H1 (cell line): Measurements from ENCODE around the gene ECPAS. TPM values are rescaled to one million over a fixed set of nuclear protein-coding genes. Genes with fewer than 3 reads are reported as not detected.

Experiments used
- CTCF ChIA-PET: fragments of 300-600 bp; sonication (Branson Sonifier 250); formaldehyde crosslinking; loops from one replicate; lab custom pipeline; 2021; ENCODE audit not compliant: partially characterized antibody; lab: Charles Lee
- POLR2A ChIA-PET: fragments of 300-600 bp; sonication (Branson Sonifier 250); formaldehyde crosslinking; loops from one replicate; lab custom pipeline; 2021; ENCODE audit warnings: inconsistent platforms; ENCODE audit not compliant: partially characterized antibody; lab: Charles Lee
- DNase-seq, 2 experiments: peaks; one replicate each; pipeline versions ENCODE4 v3.0.0 to v3.0.0-alpha.2; 2010 to 2022; ENCODE audit warnings: low spot score in 2 of 2, low read depth in 1 of 2, mixed read lengths in 1 of 2
- FAIRE-seq: peaks from 2 replicates; lab custom pipeline; 2011; peaks lifted over from hg19 to GRCh38; lab: Jason Lieb, UNC
- H2AFZ ChIP-seq: 2 replicates; pipeline ENCODE4 v1.8.1; 2012; ENCODE audit warnings: low read length, inconsistent platforms
- H2AK5ac ChIP-seq: 2 replicates; pipeline ENCODE4 v1.6.1; 2013; ENCODE audit warnings: low read depth, low read length
- H2BK120ac ChIP-seq: replicated peaks from 2 replicates; pipeline ENCODE3; 2013; ENCODE audit warnings: low read depth, low read length, inconsistent platforms
- H2BK12ac ChIP-seq: 2 replicates; pipeline ENCODE4 v1.6.1; 2013; ENCODE audit warnings: low read depth, low read length
- H2BK15ac ChIP-seq: 2 replicates; pipeline ENCODE4 v1.6.1; 2013; ENCODE audit warnings: low read length
- H2BK20ac ChIP-seq: 2 replicates; pipeline ENCODE4 v1.6.1; 2013; ENCODE audit warnings: low read length
- H2BK5ac ChIP-seq: 2 replicates; pipeline ENCODE4 v1.6.1; 2013; ENCODE audit warnings: low read depth, low read length
- H3K14ac ChIP-seq: 2 replicates; pipeline ENCODE4 v1.6.1; 2013; ENCODE audit warnings: inconsistent platforms; ENCODE audit not compliant: insufficient read length
- H3K18ac ChIP-seq: 2 replicates; pipeline ENCODE4 v1.6.1; 2013; ENCODE audit warnings: low read length; ENCODE audit errors: extremely low read depth
- H3K23ac ChIP-seq: 2 replicates; pipeline ENCODE4 v1.6.1; 2013; ENCODE audit warnings: inconsistent platforms; ENCODE audit not compliant: insufficient read length
- H3K23me2 ChIP-seq: 2 replicates; pipeline ENCODE4 v1.6.1; 2013; ENCODE audit warnings: low read depth, low read length
- H3K27ac ChIP-seq: 2 replicates; pipeline ENCODE4 v1.6.1; 2011; ENCODE audit warnings: low read depth, low read length, inconsistent platforms
- H3K27me3 ChIP-seq, 4 experiments: replicated peaks in 1 of 4; 1 replicate in 1 of 4; 2 replicates in 3 of 4; pipeline versions ENCODE4 v1.6.1 to v1.8.1; 2011 to 2013; ENCODE audit warnings: low read length in 3 of 4, mild to moderate bottlenecking in 3 of 4, inconsistent platforms in 2 of 4, mixed read lengths in 2 of 4, moderate library complexity in 1 of 4; ENCODE audit not compliant: control insufficient read depth in 3 of 4, insufficient read depth in 3 of 4; ENCODE audit errors: extremely low read depth in 1 of 4
- H3K36me3 ChIP-seq, 4 experiments: 2 replicates each; pipeline versions ENCODE4 v1.6.1 to v1.8.1; 2011 to 2013; ENCODE audit warnings: mild to moderate bottlenecking in 4 of 4, low read length in 3 of 4, moderate library complexity in 2 of 4, control low read depth in 1 of 4, inconsistent platforms in 1 of 4; ENCODE audit not compliant: insufficient read depth in 4 of 4, control insufficient read depth in 2 of 4
- H3K4ac ChIP-seq: replicated peaks from 2 replicates; pipeline ENCODE3; 2013; ENCODE audit warnings: low read length, low read depth, mixed read lengths, inconsistent platforms; ENCODE audit not compliant: insufficient read length
- H3K4me1 ChIP-seq, 4 experiments: replicated peaks in 1 of 4; 1 replicate in 1 of 4; 2 replicates in 3 of 4; pipeline versions ENCODE4 v1.6.1 to v1.8.1; 2011 to 2013; ENCODE audit warnings: low read length in 3 of 4, inconsistent platforms in 2 of 4, mixed read lengths in 1 of 4; ENCODE audit not compliant: insufficient read depth in 4 of 4, control insufficient read depth in 3 of 4
- H3K4me2 ChIP-seq, 2 experiments: 2 replicates each; pipeline versions ENCODE4 v1.6.1 to v1.8.1; 2011 to 2013; ENCODE audit warnings: low read depth in 2 of 2, low read length in 2 of 2, control low read depth in 1 of 2, inconsistent platforms in 1 of 2, mild to moderate bottlenecking in 1 of 2; ENCODE audit not compliant: insufficient read depth in 1 of 2
- H3K4me3 ChIP-seq, 4 experiments: fragments of 200-600, 300-600 bp in 1 of 4; sonication (generic), shearing (Covaris generic), sonication (Bioruptor Twin) in 1 of 4; 2 replicates each; pipeline versions ENCODE4 v1.5.1 to v1.8.1; 2011 to 2016; ENCODE audit warnings: low read length in 4 of 4, low read depth in 3 of 4, control low read depth in 2 of 4, inconsistent platforms in 2 of 4, mild to moderate bottlenecking in 2 of 4, mixed read lengths in 1 of 4, moderate library complexity in 1 of 4; ENCODE audit not compliant: insufficient read depth in 2 of 4; ENCODE audit errors: extremely low read depth in 1 of 4
- H3K56ac ChIP-seq: replicated peaks from 2 replicates; pipeline ENCODE3; 2013; ENCODE audit warnings: low read depth, mild to moderate bottlenecking, mixed read lengths, low read length, inconsistent platforms; ENCODE audit not compliant: insufficient read length
- H3K79me1 ChIP-seq: 2 replicates; pipeline ENCODE4 v1.6.1; 2013; ENCODE audit warnings: low read depth, low read length, control low read depth
- H3K79me2 ChIP-seq, 2 experiments: 2 replicates each; pipeline versions ENCODE4 v1.6.1 to v1.8.1; 2012 to 2013; ENCODE audit warnings: low read length in 2 of 2, mild to moderate bottlenecking in 2 of 2, inconsistent platforms in 1 of 2; ENCODE audit not compliant: insufficient read depth in 2 of 2, control insufficient read depth in 1 of 2
- H3K9ac ChIP-seq, 4 experiments: replicated peaks in 1 of 4; 1 replicate in 1 of 4; 2 replicates in 3 of 4; pipeline versions ENCODE4 v1.6.1 to v1.8.1; 2011 to 2013; ENCODE audit warnings: low read depth in 3 of 4, low read length in 3 of 4, control low read depth in 2 of 4, mild to moderate bottlenecking in 2 of 4, moderate library complexity in 2 of 4, inconsistent platforms in 1 of 4; ENCODE audit errors: extremely low read depth in 1 of 4
- H3K9me3 ChIP-seq, 2 experiments: 2 replicates each; pipeline versions ENCODE4 v1.6.1 to v1.8.1; 2012 to 2013; ENCODE audit warnings: mild to moderate bottlenecking in 2 of 2, moderate library complexity in 2 of 2, control low read depth in 1 of 2, inconsistent platforms in 1 of 2, low read depth in 1 of 2, low read length in 1 of 2, mixed read lengths in 1 of 2; ENCODE audit not compliant: insufficient read depth in 2 of 2
- H4K20me1 ChIP-seq, 2 experiments: replicated peaks in 1 of 2; 2 replicates each; pipeline versions ENCODE3 to v1.8.1; 2011 to 2013; ENCODE audit warnings: inconsistent platforms in 2 of 2, low read length in 2 of 2, mild to moderate bottlenecking in 1 of 2; ENCODE audit not compliant: insufficient read depth in 2 of 2, control insufficient read depth in 1 of 2
- H4K5ac ChIP-seq: 2 replicates; pipeline ENCODE4 v1.6.1; 2013; ENCODE audit warnings: low read length, low read depth, mixed read lengths, inconsistent platforms; ENCODE audit not compliant: insufficient read length
- H4K8ac ChIP-seq: 2 replicates; pipeline ENCODE4 v1.8.0; 2013; ENCODE audit warnings: mild to moderate bottlenecking, moderate library complexity, low read length, inconsistent platforms; ENCODE audit not compliant: insufficient read depth; ENCODE audit errors: extremely low read depth
- H4K91ac ChIP-seq: replicated peaks from 2 replicates; pipeline ENCODE3; 2013; ENCODE audit warnings: low read length, mixed read lengths, inconsistent platforms; ENCODE audit not compliant: insufficient read length
- ATF2 ChIP-seq: IDR thresholded peaks from 2 replicates; pipeline ENCODE4 v1.6.1; 2012; ENCODE audit warnings: low read length, inconsistent platforms
- CBX8 ChIP-seq: fragments of 300-800, 300-1000 bp; sonication (generic); IDR thresholded peaks from 2 replicates; pipeline ENCODE4 v1.7.1; 2016; ENCODE audit warnings: low read depth, low read length, borderline replicate concordance
- KDM1A ChIP-seq: fragments of 200-600, 300-600 bp; sonication (generic); IDR thresholded peaks from 2 replicates; pipeline ENCODE4 v1.7.1; 2016; ENCODE audit warnings: mild to moderate bottlenecking, low read length, borderline replicate concordance
- KDM4A ChIP-seq: IDR thresholded peaks from one replicate; pipeline ENCODE4 v1.7.1; 2012; ENCODE audit warnings: low read depth, mild to moderate bottlenecking, moderate library complexity, low read length, inconsistent platforms; ENCODE audit not compliant: severe bottlenecking
- NRF1 ChIP-seq: IDR thresholded peaks from 2 replicates; pipeline ENCODE4 v1.6.1; 2011; ENCODE audit warnings: mild to moderate bottlenecking, low read depth, low read length, improper control_type of control experiment
- POLR2AphosphoS5 ChIP-seq: IDR thresholded peaks from 2 replicates; pipeline ENCODE4 v1.6.1; 2011; ENCODE audit warnings: low read depth, low read length
- RAD21 ChIP-seq, 2 experiments: IDR thresholded peaks in 1 of 2; conservative IDR thresholded peaks in 1 of 2; 2 replicates each; pipeline ENCODE4 v1.6.1; 2011; ENCODE audit warnings: low read depth in 2 of 2, low read length in 2 of 2, improper control_type of control experiment in 1 of 2, inconsistent platforms in 1 of 2, mild to moderate bottlenecking in 1 of 2, moderate library complexity in 1 of 2
- SP1 ChIP-seq: IDR thresholded peaks from 2 replicates; pipeline ENCODE4 v1.6.1; 2011; ENCODE audit warnings: low read depth, low read length
- SP4 ChIP-seq: IDR thresholded peaks from 2 replicates; pipeline ENCODE4 v1.6.1; 2012; ENCODE audit warnings: low read length, inconsistent platforms
- TAF7 ChIP-seq: optimal IDR thresholded peaks from 2 replicates; pipeline ENCODE3; 2011; ENCODE audit warnings: low read depth, mild to moderate bottlenecking, inconsistent platforms, low read length, moderate library complexity, borderline replicate concordance
- polyA plus RNA-seq, 7 experiments: library from polyadenylated mRNA; depleted of rRNA in 3 of 7; stranded (reverse) in 5 of 7; unstranded in 2 of 7; fragments of >200 nt in 5 of 7; fragments of 200-250 nt in 2 of 7; gene quantifications; 1 replicate in 5 of 7; 2 replicates in 1 of 7; 4 replicates in 1 of 7; pipeline versions ENCODE4 v1.2.1 to v1.2.3, GENCODE V29; 2011 to 2013; ENCODE audit warnings: missing spikeins in 2 of 7, mixed read lengths in 2 of 7
- total RNA-seq: library from RNA; stranded (reverse); fragmentation: NEBNext Ultra II Directional; extraction: Animal tissue kit (Norgen Biotek cat#: 25700); gene quantifications from 2 replicates; pipeline ENCODE4 v1.2.1, GENCODE V29; 2021
- TF ChIP-seq, protein P1 (sequence below), 3 experiments: IDR thresholded peaks; 1 replicate in 2 of 3; 2 replicates in 1 of 3; pipeline versions ENCODE4 v1.5.1 to v1.6.1; 2011; ENCODE audit warnings: low read length in 3 of 3, mild to moderate bottlenecking in 3 of 3, inconsistent platforms in 2 of 3, low read depth in 1 of 3, moderate library complexity in 1 of 3; ENCODE audit not compliant: insufficient read depth in 1 of 3; ENCODE audit errors: control extremely low read depth in 1 of 3

The ECPAS gene
- total and polyA plus RNA-seq, 2 of the 8 experiments (the other 6 are each of a cell fraction or from before 2014, with no cell fraction given), result 20.9 to 131 TPM

- no peak overlapping the region for H3K56ac ChIP-seq
- no peak overlapping the region for H2BK120ac ChIP-seq
- H2AFZ ChIP-seq, result no peak overlapping the region
- H3K4me3 ChIP-seq, result no peak overlapping the region
- no peak overlapping the region for H2BK15ac ChIP-seq
- H3K79me2 ChIP-seq, result no peaks in the 10 kb centered on the region
- H2BK20ac ChIP-seq, result no peak overlapping the region
- H3K9me3 ChIP-seq, result no peaks in the 10 kb centered on the region
- H3K18ac ChIP-seq, result no peak overlapping the region
- POLR2A ChIA-PET, result interaction anchor here (0.5 to 0.6 kb wide), 2 partner anchors 13 to 207 kb away, joined by 3 to 4 read pairs; no protein-coding TSS in a partner anchor
- H3K4me2 ChIP-seq, result no peak overlapping the region
- CTCF ChIA-PET, result no interaction called here
- DNase-seq (no peak), FAIRE-seq (no peak)
- no peak overlapping the region for H2BK5ac ChIP-seq
- H2AK5ac ChIP-seq, result no peak overlapping the region
- H4K5ac ChIP-seq, result no peak overlapping the region
- H4K20me1 ChIP-seq, result no peaks in the 10 kb centered on the region
- no peaks in the 10 kb centered on the region for H3K79me1 ChIP-seq
- H4K91ac ChIP-seq, result no peak overlapping the region
- H3K23me2 ChIP-seq, result no peaks in the 10 kb centered on the region; the same call in 1 of the 2 replicates
- H3K4me1 ChIP-seq, result no peaks in the 10 kb centered on the region
- H4K8ac ChIP-seq, result no peak overlapping the region
- no peaks in the 10 kb centered on the region for H3K27me3 ChIP-seq
- H3K23ac ChIP-seq, result no peak overlapping the region
- H3K9ac ChIP-seq, result no peak overlapping the region
- H2BK12ac ChIP-seq, result no peak overlapping the region
- no peak overlapping the region for H3K14ac ChIP-seq
- no peaks in the 10 kb centered on the region for H3K36me3 ChIP-seq
- no peak overlapping the region for H3K27ac ChIP-seq
- H3K4ac ChIP-seq, result no peak overlapping the region
- TF ChIP-seq KDM1A (no peak), SP4 (no peak), KDM4A (no peak), RAD21 (IDR thresholded peaks at IDR 0.05 in 1 of 2, conservative IDR thresholded peaks at IDR 0.05 in 1 of 2; ENCODE audit: low read depth in 2 of 2, low read length in 2 of 2) (no peak), NRF1 (no peak), POLR2AphosphoS5 (no peak), ATF2 (no peak), CBX8 (no peak), SP1 (no peak), TAF7 (no peak)
- TF ChIP-seq, protein P1, sequence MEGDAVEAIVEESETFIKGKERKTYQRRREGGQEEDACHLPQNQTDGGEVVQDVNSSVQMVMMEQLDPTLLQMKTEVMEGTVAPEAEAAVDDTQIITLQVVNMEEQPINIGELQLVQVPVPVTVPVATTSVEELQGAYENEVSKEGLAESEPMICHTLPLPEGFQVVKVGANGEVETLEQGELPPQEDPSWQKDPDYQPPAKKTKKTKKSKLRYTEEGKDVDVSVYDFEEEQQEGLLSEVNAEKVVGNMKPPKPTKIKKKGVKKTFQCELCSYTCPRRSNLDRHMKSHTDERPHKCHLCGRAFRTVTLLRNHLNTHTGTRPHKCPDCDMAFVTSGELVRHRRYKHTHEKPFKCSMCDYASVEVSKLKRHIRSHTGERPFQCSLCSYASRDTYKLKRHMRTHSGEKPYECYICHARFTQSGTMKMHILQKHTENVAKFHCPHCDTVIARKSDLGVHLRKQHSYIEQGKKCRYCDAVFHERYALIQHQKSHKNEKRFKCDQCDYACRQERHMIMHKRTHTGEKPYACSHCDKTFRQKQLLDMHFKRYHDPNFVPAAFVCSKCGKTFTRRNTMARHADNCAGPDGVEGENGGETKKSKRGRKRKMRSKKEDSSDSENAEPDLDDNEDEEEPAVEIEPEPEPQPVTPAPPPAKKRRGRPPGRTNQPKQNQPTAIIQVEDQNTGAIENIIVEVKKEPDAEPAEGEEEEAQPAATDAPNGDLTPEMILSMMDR (IDR thresholded peaks at IDR 0.05; ENCODE audit: control extremely low read depth in 1 of 3, insufficient read depth in 1 of 3, low read depth in 1 of 3, low read length in 3 of 3), result no peak
Observed at GRCh38 chr9:111350556-111350955, 133.6 kb downstream of the ECPAS start.
